ENCODE data around the gene EEF1G. TPM values are rescaled to one million over a fixed set of nuclear protein-coding genes. Genes with fewer than 3 reads are reported as not detected.

EEF1G gene
- total and polyA plus RNA-seq, 2 of the 13 experiments (the other 11 are each of a cell fraction or from before 2014, with no cell fraction given) = 1,787 to 2,144 TPM

DNA sequence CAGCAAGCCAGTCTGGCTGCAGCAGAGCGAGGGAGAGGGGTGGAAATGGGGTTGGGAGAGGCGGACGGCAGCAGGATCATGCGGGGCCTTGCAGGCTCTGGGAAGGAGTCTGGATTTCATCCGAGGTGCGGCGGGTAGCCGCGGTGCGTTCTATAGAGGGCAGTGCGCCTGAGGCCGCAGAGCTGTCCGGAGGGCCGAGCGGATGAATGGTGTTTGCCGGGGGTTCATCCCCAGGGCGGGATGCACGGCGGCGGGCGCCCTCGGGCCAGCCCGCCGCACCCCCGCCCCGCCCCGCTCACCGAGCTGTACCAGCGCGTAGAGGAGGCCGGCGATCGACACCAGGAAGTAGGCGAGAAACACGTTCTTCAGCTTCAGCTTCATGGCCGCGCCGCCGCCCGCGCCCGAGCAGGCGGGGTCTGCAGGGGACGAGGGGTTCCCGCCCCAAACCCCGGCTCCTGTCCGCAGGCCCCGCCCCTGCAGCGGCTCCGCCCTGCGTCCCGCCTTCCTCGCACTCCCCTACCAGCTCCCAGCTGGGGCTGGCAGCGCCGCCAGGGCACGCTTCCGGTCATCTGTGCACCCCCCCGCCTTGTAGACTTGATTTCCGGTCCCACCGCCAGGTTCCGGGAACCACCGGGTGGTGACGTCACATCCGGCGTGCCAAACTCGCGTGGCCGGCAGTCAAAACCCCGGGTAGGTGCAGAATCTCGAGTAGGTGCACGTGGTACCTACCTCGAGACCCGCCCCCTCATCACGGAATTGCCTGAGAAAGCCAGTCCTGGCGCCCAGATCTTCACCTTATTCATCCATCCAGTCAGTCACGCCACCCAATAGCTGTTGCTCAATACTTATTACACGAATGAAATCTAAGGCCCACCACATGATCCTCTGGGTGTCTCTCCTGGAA, 48.1 kb upstream of the EEF1G start, which contains the start of gene B3GAT3 (continued):
- TF ChIP-seq SMAD3 (CRISPR knock-in tag; IDR thresholded peaks at IDR 0.05) (peak; percentile 89; the same call in 1 of the 2 replicates), NFKB2 (CRISPR knock-in tag; IDR thresholded peaks at IDR 0.05; ENCODE audit: borderline replicate concordance) (peak; percentile 84; the same call in 1 of the 2 replicates), THAP7 (CRISPR knock-in tag; IDR thresholded peaks at IDR 0.05) (peak; percentile 64; the same call in 1 of the 2 replicates), DZIP1 (CRISPR knock-in tag; IDR thresholded peaks at IDR 0.05) (no peak), JDP2 (CRISPR knock-in tag; IDR thresholded peaks at IDR 0.05; ENCODE audit: borderline replicate concordance) (no peak), SIX1 (CRISPR knock-in tag; IDR thresholded peaks at IDR 0.05; ENCODE audit: borderline replicate concordance) (no peak), BCL6 (CRISPR knock-in tag; IDR thresholded peaks at IDR 0.05) (peak; percentile 36; the same call in 1 of the 2 replicates), PITX1 (CRISPR knock-in tag; IDR thresholded peaks at IDR 0.05) (peak; percentile 57), SOX13 (IDR thresholded peaks at IDR 0.05) (no peak), SOX13 (CRISPR knock-in tag; conservative IDR thresholded peaks at IDR 0.05 in 1 of 2, IDR thresholded peaks at IDR 0.05 in 1 of 2) (peak in 1 of 2 experiments; percentile 70; a peak in 3 of 4 replicates), NONO (IDR thresholded peaks at IDR 0.05) (no peak), NONO (CRISPR knock-in tag; conservative IDR thresholded peaks at IDR 0.05) (peak; percentile 95), THYN1 (CRISPR knock-in tag; IDR thresholded peaks at IDR 0.05; ENCODE audit: borderline replicate concordance, low read depth) (no peak), XRCC5 (optimal IDR thresholded peaks at IDR 0.05; ENCODE audit: low read length) (peak; percentile 54), ATF7 (IDR thresholded peaks at IDR 0.05) (peak; percentile 98), ATF7 (CRISPR knock-in tag; IDR thresholded peaks at IDR 0.05) (peak; percentile 94), ATAD3A (CRISPR knock-in tag; IDR thresholded peaks at IDR 0.05) (no peak)
- TF ChIP-seq, protein P1, sequence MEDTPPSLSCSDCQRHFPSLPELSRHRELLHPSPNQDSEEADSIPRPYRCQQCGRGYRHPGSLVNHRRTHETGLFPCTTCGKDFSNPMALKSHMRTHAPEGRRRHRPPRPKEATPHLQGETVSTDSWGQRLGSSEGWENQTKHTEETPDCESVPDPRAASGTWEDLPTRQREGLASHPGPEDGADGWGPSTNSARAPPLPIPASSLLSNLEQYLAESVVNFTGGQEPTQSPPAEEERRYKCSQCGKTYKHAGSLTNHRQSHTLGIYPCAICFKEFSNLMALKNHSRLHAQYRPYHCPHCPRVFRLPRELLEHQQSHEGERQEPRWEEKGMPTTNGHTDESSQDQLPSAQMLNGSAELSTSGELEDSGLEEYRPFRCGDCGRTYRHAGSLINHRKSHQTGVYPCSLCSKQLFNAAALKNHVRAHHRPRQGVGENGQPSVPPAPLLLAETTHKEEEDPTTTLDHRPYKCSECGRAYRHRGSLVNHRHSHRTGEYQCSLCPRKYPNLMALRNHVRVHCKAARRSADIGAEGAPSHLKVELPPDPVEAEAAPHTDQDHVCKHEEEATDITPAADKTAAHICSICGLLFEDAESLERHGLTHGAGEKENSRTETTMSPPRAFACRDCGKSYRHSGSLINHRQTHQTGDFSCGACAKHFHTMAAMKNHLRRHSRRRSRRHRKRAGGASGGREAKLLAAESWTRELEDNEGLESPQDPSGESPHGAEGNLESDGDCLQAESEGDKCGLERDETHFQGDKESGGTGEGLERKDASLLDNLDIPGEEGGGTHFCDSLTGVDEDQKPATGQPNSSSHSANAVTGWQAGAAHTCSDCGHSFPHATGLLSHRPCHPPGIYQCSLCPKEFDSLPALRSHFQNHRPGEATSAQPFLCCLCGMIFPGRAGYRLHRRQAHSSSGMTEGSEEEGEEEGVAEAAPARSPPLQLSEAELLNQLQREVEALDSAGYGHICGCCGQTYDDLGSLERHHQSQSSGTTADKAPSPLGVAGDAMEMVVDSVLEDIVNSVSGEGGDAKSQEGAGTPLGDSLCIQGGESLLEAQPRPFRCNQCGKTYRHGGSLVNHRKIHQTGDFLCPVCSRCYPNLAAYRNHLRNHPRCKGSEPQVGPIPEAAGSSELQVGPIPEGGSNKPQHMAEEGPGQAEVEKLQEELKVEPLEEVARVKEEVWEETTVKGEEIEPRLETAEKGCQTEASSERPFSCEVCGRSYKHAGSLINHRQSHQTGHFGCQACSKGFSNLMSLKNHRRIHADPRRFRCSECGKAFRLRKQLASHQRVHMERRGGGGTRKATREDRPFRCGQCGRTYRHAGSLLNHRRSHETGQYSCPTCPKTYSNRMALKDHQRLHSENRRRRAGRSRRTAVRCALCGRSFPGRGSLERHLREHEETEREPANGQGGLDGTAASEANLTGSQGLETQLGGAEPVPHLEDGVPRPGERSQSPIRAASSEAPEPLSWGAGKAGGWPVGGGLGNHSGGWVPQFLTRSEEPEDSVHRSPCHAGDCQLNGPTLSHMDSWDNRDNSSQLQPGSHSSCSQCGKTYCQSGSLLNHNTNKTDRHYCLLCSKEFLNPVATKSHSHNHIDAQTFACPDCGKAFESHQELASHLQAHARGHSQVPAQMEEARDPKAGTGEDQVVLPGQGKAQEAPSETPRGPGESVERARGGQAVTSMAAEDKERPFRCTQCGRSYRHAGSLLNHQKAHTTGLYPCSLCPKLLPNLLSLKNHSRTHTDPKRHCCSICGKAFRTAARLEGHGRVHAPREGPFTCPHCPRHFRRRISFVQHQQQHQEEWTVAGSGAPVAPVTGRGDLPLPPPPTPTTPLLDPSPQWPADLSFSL (CRISPR knock-in tag; IDR thresholded peaks at IDR 0.05) = no peak

Measured in HepG2 (cell line).